Gastrocnemius medialis (tissue), 4 donors: ENCODE data around the gene EDNRA. TPM values are rescaled to one million over a fixed set of nuclear protein-coding genes. Genes with fewer than 3 reads are reported as not detected.

ENCODE experiments used
- ATAC-seq, 2 donors: fragments of 150-250 bp; one replicate each; pipeline ENCODE4 v1.9.1; 2016
- DNase-seq, 2 donors: peaks; one replicate each; pipeline ENCODE4 v3.0.0-alpha.2; 2019
- H3K27ac ChIP-seq, 4 donors: fragments of 200-600 bp; sonication (generic); 1 replicate in 1 of 4; 2 replicates in 3 of 4; pipeline ENCODE4 v1.5.1; 2016 to 2018; ENCODE audit warnings: mild to moderate bottlenecking in 2 of 4, moderate library complexity in 1 of 4
- H3K27me3 ChIP-seq, 3 donors: fragments of 200-600 bp; sonication (generic) in 2 of 3; 1 replicate in 1 of 3; 2 replicates in 2 of 3; pipeline versions ENCODE4 v1.5.1 to v1.6.0; 2016 to 2019; ENCODE audit warnings: mild to moderate bottlenecking in 1 of 3, moderate library complexity in 1 of 3
- H3K36me3 ChIP-seq, 2 donors: fragments of 200-600 bp; sonication (generic) in 1 of 2; one replicate each; pipeline ENCODE4 v1.5.1; 2017 to 2018
- H3K4me1 ChIP-seq, 2 donors: fragments of 200-600 bp; sonication (generic) in 1 of 2; one replicate each; pipeline ENCODE4 v1.5.1; 2016 to 2017; ENCODE audit warnings: mild to moderate bottlenecking in 2 of 2
- H3K4me3 ChIP-seq, 4 donors: fragments of 200-600 bp; sonication (generic) in 3 of 4; 1 replicate in 1 of 4; 2 replicates in 3 of 4; pipeline ENCODE4 v1.5.1; 2016 to 2019; ENCODE audit warnings: mild to moderate bottlenecking in 2 of 4
- H3K9me3 ChIP-seq, 3 donors: fragments of 200-600 bp; sonication (generic) in 2 of 3; 1 replicate in 1 of 3; 2 replicates in 2 of 3; pipeline ENCODE4 v1.5.1; 2016 to 2019
- CTCF ChIP-seq, 5 experiments: fragments of 450-650 bp in 3 of 5; fragments of 200-600 bp in 2 of 5; sonication (generic) in 2 of 5; IDR thresholded peaks in 4 of 5; conservative IDR thresholded peaks in 1 of 5; 1 replicate in 4 of 5; 2 replicates in 1 of 5; pipeline ENCODE4 v1.5.1; 2016 to 2019; ENCODE audit warnings: antibody characterized with exemption in 5 of 5, mild to moderate bottlenecking in 3 of 5, moderate library complexity in 3 of 5
- POLR2A ChIP-seq, 2 donors: fragments of 450-650 bp; IDR thresholded peaks; one replicate each; pipeline ENCODE4 v1.6.1; 2017; ENCODE audit warnings: antibody characterized with exemption in 2 of 2, mild to moderate bottlenecking in 2 of 2, moderate library complexity in 2 of 2
- in situ Hi-C, 4 donors: fragments of 200-750 bp; cut with MboI; loops; one replicate each; pipeline versions ENCODE4 v1.15.0 to v1.8.0; 2017; ENCODE audit warnings: low sequenced_read_pairs in 4 of 4
- intact Hi-C: fragments of 100-400 bp; cut with DNase I; formaldehyde crosslinking; loops from one replicate; pipeline ENCODE4 v1.15.1; 2023; ENCODE audit warnings: low total_unique reads
- total RNA-seq, 4 donors: library from RNA; depleted of rRNA; stranded (reverse); fragments of >200 nt; gene quantifications; one replicate each; pipeline versions ENCODE4 v1.1.0 to v1.2.3, GENCODE V29; 2016

Gene EDNRA
- total RNA-seq, 4 donors from 2014 or later = 1.4 to 8.4 (median 2.6) TPM

GRCh38 chr4:147535124-147535523 lies 54.2 kb downstream of the EDNRA start:
- no peak for DNase-seq
- intact Hi-C loops = no loop called here

GRCh38 chr4:147538711-147539110 lies 57.8 kb downstream of the EDNRA start:
- Histone ChIP-seq H3K27me3 (no peaks in the 10 kb centered on the region), H3K9me3 (no peaks in the 10 kb centered on the region), H3K27ac (no peak overlapping the region), H3K4me1 (no peaks in the 10 kb centered on the region), H3K4me3 (no peak overlapping the region), H3K36me3 (no peaks in the 10 kb centered on the region)
- no peak for DNase-seq
- ATAC-seq = no peak
- TF ChIP-seq POLR2A (IDR thresholded peaks at IDR 0.05) = no peak
- TF ChIP-seq CTCF (IDR thresholded peaks at IDR 0.05 in 4 of 5, conservative IDR thresholded peaks at IDR 0.05 in 1 of 5) = no peak
- in situ Hi-C loops = no loop called here
- intact Hi-C loops = no loop called here

More at GRCh38 chr4:147535124-147535523, 54.2 kb downstream of the EDNRA start:
- Histone ChIP-seq H3K4me3 (no peak overlapping the region), H3K27ac (no peak overlapping the region), H3K27me3 (no peaks in the 10 kb centered on the region), H3K4me1 (no peaks in the 10 kb centered on the region), H3K9me3 (no peaks in the 10 kb centered on the region), H3K36me3 (no peaks in the 10 kb centered on the region)
- ATAC-seq = no peak
- no peak for TF ChIP-seq POLR2A (IDR thresholded peaks at IDR 0.05)
- in situ Hi-C loops = no loop called here

GRCh38 chr4:147539959-147540358 lies 59.1 kb downstream of the EDNRA start:
- no peaks in the 10 kb centered on the region for H3K36me3 ChIP-seq
- no peak for ATAC-seq
- H3K9me3 ChIP-seq = no peaks in the 10 kb centered on the region
- no peak for TF ChIP-seq POLR2A (IDR thresholded peaks at IDR 0.05)
- TF ChIP-seq CTCF (IDR thresholded peaks at IDR 0.05 in 4 of 5, conservative IDR thresholded peaks at IDR 0.05 in 1 of 5) = no peak
- H3K27me3 ChIP-seq = no peaks in the 10 kb centered on the region
- H3K4me3 ChIP-seq = no peak overlapping the region
- in situ Hi-C loops (no loop called here), intact Hi-C loops (no loop called here)
- H3K4me1 ChIP-seq = no peaks in the 10 kb centered on the region
- no peak for DNase-seq
- H3K27ac ChIP-seq = no peak overlapping the region

- Histone ChIP-seq H3K4me1 (no peaks in the 10 kb centered on the region), H3K36me3 (no peaks in the 10 kb centered on the region), H3K4me3 (no peak overlapping the region), H3K27me3 (no peaks in the 10 kb centered on the region), H3K27ac (no peak overlapping the region), H3K9me3 (no peaks in the 10 kb centered on the region)
- intact Hi-C loops = no loop called here
- no peak for TF ChIP-seq POLR2A (IDR thresholded peaks at IDR 0.05)
- TF ChIP-seq CTCF (IDR thresholded peaks at IDR 0.05 in 4 of 5, conservative IDR thresholded peaks at IDR 0.05 in 1 of 5) = no peak
- DNase-seq (no peak), ATAC-seq (no peak)
- in situ Hi-C loops = no loop called here
These were observed 61.5 kb downstream of the EDNRA start for GRCh38 chr4:147542229-147542990.

- TF ChIP-seq CTCF (IDR thresholded peaks at IDR 0.05 in 4 of 5, conservative IDR thresholded peaks at IDR 0.05 in 1 of 5) = no peak
- no peak for TF ChIP-seq POLR2A (IDR thresholded peaks at IDR 0.05)
- ATAC-seq (no peak), DNase-seq (no peak)
- Histone ChIP-seq H3K36me3 (no peaks in the 10 kb centered on the region), H3K4me3 (no peak overlapping the region), H3K4me1 (no peaks in the 10 kb centered on the region), H3K27ac (no peak overlapping the region), H3K27me3 (no peaks in the 10 kb centered on the region), H3K9me3 (no peaks in the 10 kb centered on the region)
- intact Hi-C loops = no loop called here
- in situ Hi-C loops = no loop called here
These were observed 62.1 kb downstream of the EDNRA start for GRCh38 chr4:147543034-147543433.
